ENCODE results near the gene PHLDA1. TPM values are rescaled to one million over a fixed set of nuclear protein-coding genes. Genes with fewer than 3 reads are reported as not detected.

Gene PHLDA1
- total RNA-seq, 1 experiment from 2014 or later: 34.9 TPM

- Mint-ChIP-seq H3K27ac (peak overlapping the region; percentile 75), H3K9me3 (peaks cover 12% of the 10 kb centered on the region), H3K36me3 (peaks cover 70% of the 10 kb centered on the region), H3K4me1 (peaks cover 61% of the 10 kb centered on the region), H3K27me3 (ENCODE audit: low read depth) (no peaks in the 10 kb centered on the region), H3K4me3 (no peak overlapping the region)
- ATAC-seq (no peak), DNase-seq (ENCODE audit: low spot score) (no peak)
- TF ChIP-seq GTF2I (CRISPR knock-in tag; conservative IDR thresholded peaks at IDR 0.05): no peak
- TF ChIP-seq GABPB1 (CRISPR knock-in tag; IDR thresholded peaks at IDR 0.05): no peak
- TF ChIP-seq TP53 (CRISPR knock-in tag; IDR thresholded peaks at IDR 0.05): no peak
- TF ChIP-seq ZBTB43 (CRISPR knock-in tag; IDR thresholded peaks at IDR 0.05): no peak
- TF ChIP-seq ATF1 (CRISPR knock-in tag; IDR thresholded peaks at IDR 0.05): no peak
- no peak for TF ChIP-seq HMGXB4 (CRISPR knock-in tag; IDR thresholded peaks at IDR 0.05)
- no peak for TF ChIP-seq AFF4 (CRISPR knock-in tag; IDR thresholded peaks at IDR 0.05; ENCODE audit: borderline replicate concordance)
- TF ChIP-seq E2F5 (CRISPR knock-in tag; IDR thresholded peaks at IDR 0.05): no peak
- TF ChIP-seq NR3C1 (CRISPR knock-in tag; conservative IDR thresholded peaks at IDR 0.05; ENCODE audit: low read depth): no peak
- ChIA-PET POLR2A (no interaction called here), CTCF (no interaction called here)
These were observed 33.3 kb upstream of the PHLDA1 start for GRCh38 chr12:76064904-76065303.

- DNase-seq (ENCODE audit: low spot score): no peak
- POLR2A ChIA-PET: no interaction called here
- CTCF ChIA-PET: no interaction called here
- no peak for ATAC-seq
- TF ChIP-seq TEAD1 (CRISPR knock-in tag; IDR thresholded peaks at IDR 0.05) (no peak), NR1H2 (CRISPR knock-in tag; IDR thresholded peaks at IDR 0.05) (no peak), PREB (CRISPR knock-in tag; IDR thresholded peaks at IDR 0.05; ENCODE audit: borderline replicate concordance) (no peak), STAT6 (CRISPR knock-in tag; conservative IDR thresholded peaks at IDR 0.05; ENCODE audit: low read depth) (no peak), GRHL2 (CRISPR knock-in tag; IDR thresholded peaks at IDR 0.05; ENCODE audit: insufficient replicate concordance, severe bottlenecking) (no peak), AR (CRISPR knock-in tag; IDR thresholded peaks at IDR 0.05) (no peak), SMAD3 (CRISPR knock-in tag; IDR thresholded peaks at IDR 0.05; ENCODE audit: borderline replicate concordance) (no peak), NFE2L1 (CRISPR knock-in tag; IDR thresholded peaks at IDR 0.05) (no peak), IRF2 (CRISPR knock-in tag; IDR thresholded peaks at IDR 0.05; ENCODE audit: borderline replicate concordance, low read depth) (no peak), MAX (CRISPR knock-in tag; IDR thresholded peaks at IDR 0.05) (no peak)
- no peak overlapping the region for H3K4me3 Mint-ChIP-seq
- peak overlapping the region; percentile 75 for H3K27ac Mint-ChIP-seq
- H3K9me3 Mint-ChIP-seq: peaks cover 4% of the 10 kb centered on the region
- H3K27me3 Mint-ChIP-seq (ENCODE audit: low read depth): no peaks in the 10 kb centered on the region
- peaks cover 60% of the 10 kb centered on the region for H3K4me1 Mint-ChIP-seq
- peaks cover 62% of the 10 kb centered on the region for H3K36me3 Mint-ChIP-seq
These were observed 28.5 kb upstream of the PHLDA1 start for GRCh38 chr12:76060111-76060510.

Data from WTC11 (cell line).